HEK293 (cell line): ENCODE measurements around the gene SUFU.

Experiments
- CTCF ChIA-PET: fragments of 350-600 bp; formaldehyde crosslinking; extraction: SDS; loops from one replicate; lab custom pipeline; 2021; ENCODE audit warnings: antibody characterized with exemption; lab: Yijun Ruan, JAX
- POLR2A ChIA-PET: fragments of 300-600 bp; formaldehyde crosslinking; extraction: SDS; loops from one replicate; lab custom pipeline; 2020; ENCODE audit warnings: antibody characterized with exemption, inconsistent platforms; lab: Yijun Ruan, JAX
- H3K27ac ChIP-seq: fragments of 200-500 bp; sonication (Bioruptor generic); 2 replicates; pipeline ENCODE4 v1.5.1; 2014; ENCODE audit warnings: low read depth, low read length, control low read depth, inconsistent platforms; ENCODE audit errors: extremely low read depth
- H3K36me3 ChIP-seq, 2 experiments: fragments of 200-500 bp in 1 of 2; sonication (Bioruptor generic) in 1 of 2; 1 replicate in 1 of 2; 2 replicates in 1 of 2; pipeline ENCODE4 v1.5.1; 2014 to 2017; ENCODE audit warnings: inconsistent platforms in 2 of 2, low read length in 2 of 2; ENCODE audit not compliant: control insufficient read depth in 2 of 2, insufficient read depth in 1 of 2
- H3K4me1 ChIP-seq: fragments of 200-500 bp; sonication (Bioruptor generic); 2 replicates; pipeline ENCODE4 v1.5.1; 2014; ENCODE audit warnings: mild to moderate bottlenecking, low read length, inconsistent platforms; ENCODE audit not compliant: control insufficient read depth, insufficient read depth
- H3K4me3 ChIP-seq: 2 replicates; pipeline ENCODE4 v1.5.1; 2011; ENCODE audit warnings: low read depth, mild to moderate bottlenecking, control low read depth, low read length, moderate library complexity
- H3K9me3 ChIP-seq: fragments of 200-500 bp; sonication (Bioruptor generic); 2 replicates; pipeline ENCODE4 v1.5.1; 2014; ENCODE audit warnings: low read depth, low read length, inconsistent platforms; ENCODE audit not compliant: control insufficient read depth, insufficient read depth
- GLIS1 ChIP-seq: fragments of 450-650 bp; formaldehyde crosslinking; IDR thresholded peaks from 2 replicates; pipeline ENCODE4 v1.5.1; 2016; ENCODE audit warnings: missing biosample characterization, missing genetic modification characterization
- KLF16 ChIP-seq: fragments of 450-650 bp; formaldehyde crosslinking; IDR thresholded peaks from 2 replicates; pipeline ENCODE4 v1.5.1; 2017; ENCODE audit warnings: missing biosample characterization, missing genetic modification characterization
- SCRT1 ChIP-seq: fragments of 450-650 bp; formaldehyde crosslinking; IDR thresholded peaks from 2 replicates; pipeline ENCODE4 v1.5.1; 2016; ENCODE audit warnings: missing biosample characterization, missing genetic modification characterization, borderline replicate concordance
- SCRT2 ChIP-seq: fragments of 450-650 bp; formaldehyde crosslinking; IDR thresholded peaks from 2 replicates; pipeline ENCODE4 v1.5.1; 2016; ENCODE audit warnings: missing biosample characterization, missing genetic modification characterization
- ZBTB8A ChIP-seq: fragments of 450-650 bp; formaldehyde crosslinking; IDR thresholded peaks from 2 replicates; pipeline ENCODE4 v1.5.1; 2016; ENCODE audit warnings: missing biosample characterization, missing genetic modification characterization
- ZFHX2 ChIP-seq: fragments of 450-650 bp; formaldehyde crosslinking; conservative IDR thresholded peaks from 2 replicates; pipeline ENCODE4 v1.5.1; 2016; ENCODE audit warnings: missing biosample characterization, missing genetic modification characterization
- ZIC2 ChIP-seq: fragments of 450-650 bp; formaldehyde crosslinking; IDR thresholded peaks from 2 replicates; pipeline ENCODE4 v1.5.1; 2016; ENCODE audit warnings: missing biosample characterization, missing genetic modification characterization
- ZNF302 ChIP-seq: fragments of 450-650 bp; formaldehyde crosslinking; IDR thresholded peaks from 2 replicates; pipeline ENCODE4 v1.5.1; 2016; ENCODE audit warnings: missing biosample characterization, missing genetic modification characterization, low read depth
- ZNF341 ChIP-seq: fragments of 450-650 bp; formaldehyde crosslinking; IDR thresholded peaks from 2 replicates; pipeline ENCODE4; 2016; ENCODE audit warnings: low read depth, missing biosample characterization, missing genetic modification characterization
- ZNF549 ChIP-seq: fragments of 450-650 bp; IDR thresholded peaks from 2 replicates; pipeline ENCODE4 v1.5.1; 2018; ENCODE audit warnings: missing biosample characterization, missing genetic modification characterization, mild to moderate bottlenecking, inconsistent platforms, moderate library complexity
- ZNF585B ChIP-seq: fragments of 450-650 bp; formaldehyde crosslinking; IDR thresholded peaks from 2 replicates; pipeline ENCODE4 v1.5.1; 2016; ENCODE audit warnings: missing biosample characterization, missing genetic modification characterization
- ZNF624 ChIP-seq: fragments of 450-650 bp; formaldehyde crosslinking; IDR thresholded peaks from 2 replicates; pipeline ENCODE4 v1.5.1; 2017; ENCODE audit warnings: missing biosample characterization, missing genetic modification characterization
- ZNF776 ChIP-seq: fragments of 450-650 bp; formaldehyde crosslinking; IDR thresholded peaks from 2 replicates; pipeline ENCODE4 v1.5.0; 2017; ENCODE audit warnings: missing biosample characterization, missing genetic modification characterization, borderline replicate concordance
- ZXDB ChIP-seq: fragments of 450-650 bp; formaldehyde crosslinking; IDR thresholded peaks from 2 replicates; pipeline ENCODE4 v1.5.1; 2016; ENCODE audit warnings: missing biosample characterization, missing genetic modification characterization
- TF ChIP-seq, protein P1 (sequence below): fragments of 450-650 bp; formaldehyde crosslinking; IDR thresholded peaks from 2 replicates; pipeline ENCODE4 v1.5.0; 2017; ENCODE audit warnings: missing biosample characterization, missing genetic modification characterization, borderline replicate concordance
- TF ChIP-seq, protein P2 (sequence below): fragments of 450-650 bp; formaldehyde crosslinking; IDR thresholded peaks from 2 replicates; pipeline ENCODE4 v1.5.1; 2016; ENCODE audit warnings: missing biosample characterization, missing genetic modification characterization
- TF ChIP-seq, protein P3 (sequence below): IDR thresholded peaks from 2 replicates; pipeline ENCODE4 v1.6.1; 2011; ENCODE audit warnings: mild to moderate bottlenecking, low read depth, low read length, borderline replicate concordance

Gene SUFU

GRCh38 chr10:102504179-102504975 lies 605 bp downstream of the SUFU start (continued):
- TF ChIP-seq, protein P1, sequence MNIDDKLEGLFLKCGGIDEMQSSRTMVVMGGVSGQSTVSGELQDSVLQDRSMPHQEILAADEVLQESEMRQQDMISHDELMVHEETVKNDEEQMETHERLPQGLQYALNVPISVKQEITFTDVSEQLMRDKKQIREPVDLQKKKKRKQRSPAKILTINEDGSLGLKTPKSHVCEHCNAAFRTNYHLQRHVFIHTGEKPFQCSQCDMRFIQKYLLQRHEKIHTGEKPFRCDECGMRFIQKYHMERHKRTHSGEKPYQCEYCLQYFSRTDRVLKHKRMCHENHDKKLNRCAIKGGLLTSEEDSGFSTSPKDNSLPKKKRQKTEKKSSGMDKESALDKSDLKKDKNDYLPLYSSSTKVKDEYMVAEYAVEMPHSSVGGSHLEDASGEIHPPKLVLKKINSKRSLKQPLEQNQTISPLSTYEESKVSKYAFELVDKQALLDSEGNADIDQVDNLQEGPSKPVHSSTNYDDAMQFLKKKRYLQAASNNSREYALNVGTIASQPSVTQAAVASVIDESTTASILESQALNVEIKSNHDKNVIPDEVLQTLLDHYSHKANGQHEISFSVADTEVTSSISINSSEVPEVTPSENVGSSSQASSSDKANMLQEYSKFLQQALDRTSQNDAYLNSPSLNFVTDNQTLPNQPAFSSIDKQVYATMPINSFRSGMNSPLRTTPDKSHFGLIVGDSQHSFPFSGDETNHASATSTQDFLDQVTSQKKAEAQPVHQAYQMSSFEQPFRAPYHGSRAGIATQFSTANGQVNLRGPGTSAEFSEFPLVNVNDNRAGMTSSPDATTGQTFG (tag by site-specific recombination): no peak
- peak; percentile 74 for TF ChIP-seq ZXDB (tag by site-specific recombination)

DNA sequence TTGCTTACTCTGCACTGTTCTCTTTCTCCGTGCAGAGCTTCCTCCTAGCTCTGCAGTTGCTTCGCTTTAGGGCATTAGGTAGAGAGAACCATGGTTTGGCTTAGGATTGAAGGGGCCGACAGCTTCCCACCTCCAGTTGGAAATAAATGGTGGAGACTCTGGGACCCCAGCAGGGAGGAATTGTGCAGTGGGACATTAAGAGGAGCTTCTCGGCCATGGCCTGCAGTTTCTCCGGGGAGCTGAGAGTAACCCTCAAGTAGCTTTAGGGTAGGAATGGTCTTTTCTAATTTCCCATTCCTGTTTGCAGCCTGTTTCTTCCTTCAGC lies 1.2 kb downstream of the SUFU start:
- no peak overlapping the region for H3K27ac ChIP-seq

DNA sequence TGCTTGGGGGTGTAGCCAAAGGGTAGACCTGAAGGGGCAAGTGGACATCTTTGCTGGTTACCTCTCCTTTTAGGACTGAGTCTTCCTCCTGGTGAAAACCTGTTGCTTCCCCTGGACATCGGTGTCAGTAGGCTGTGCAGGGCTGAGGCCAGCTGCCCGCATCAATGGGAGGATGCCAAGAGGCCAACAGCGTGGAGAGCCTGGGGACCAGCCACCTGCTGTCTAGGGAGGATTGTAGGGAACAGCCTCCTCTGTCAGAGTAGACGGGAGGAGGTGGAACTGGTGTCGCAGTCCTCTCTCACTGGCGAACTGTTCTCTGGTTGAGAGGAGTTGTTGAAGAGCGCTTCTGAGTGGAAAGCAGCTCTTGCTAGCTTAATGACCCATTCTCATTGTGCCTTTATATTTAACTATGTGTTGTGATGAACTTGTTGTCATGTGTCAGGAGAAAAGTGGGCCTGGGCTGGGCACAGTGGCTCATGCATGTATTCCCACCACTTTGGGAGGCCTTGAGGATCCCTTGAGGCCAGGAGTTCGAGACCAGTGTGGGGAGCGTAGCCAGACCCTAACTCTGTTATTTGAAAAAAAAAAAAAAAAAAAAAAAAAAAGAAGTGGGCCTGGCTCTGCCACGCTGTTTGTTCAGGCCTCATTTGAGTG lies 1.8 kb downstream of the SUFU start:
- ChIA-PET CTCF (interaction anchor here (0.6 to 4.8 kb wide), 5 partner anchors 35 to 165 kb away, joined by 3 to 83 read pairs (median 4); no protein-coding TSS in a partner anchor), POLR2A (interaction anchor here (0.7 to 3.3 kb wide), 2 partner anchors 54 to 78 kb away, joined by 3 to 22 read pairs; partner anchors contain the start of gene C10orf95)
- Histone ChIP-seq H3K9me3 (no peaks in the 10 kb centered on the region), H3K4me1 (peaks cover 3% of the 10 kb centered on the region; the same call in 1 of the 2 replicates), H3K4me3 (no peak overlapping the region), H3K36me3 (peaks cover 6 to 36% of the 10 kb centered on the region in 2 experiments; a peak in 2 of 3 replicates), H3K27ac (no peak overlapping the region)
- TF ChIP-seq ZNF341 (tag by site-specific recombination) (peak; percentile 81), SCRT1 (tag by site-specific recombination) (peak; percentile 73), ZBTB8A (tag by site-specific recombination) (no peak), ZNF302 (tag by site-specific recombination) (no peak), SCRT2 (peak; percentile 94)
- TF ChIP-seq, protein P1 (tag by site-specific recombination): no peak

More for the DNA sequence above, 1.2 kb downstream of the SUFU start:
- Histone ChIP-seq H3K4me1 (peaks cover 3% of the 10 kb centered on the region; the same call in 1 of the 2 replicates), H3K4me3 (peak overlapping the region; percentile 87), H3K36me3 (peaks cover 3 to 34% of the 10 kb centered on the region in 2 experiments; a peak in 2 of 3 replicates), H3K9me3 (no peaks in the 10 kb centered on the region)
- CTCF ChIA-PET: interaction anchor here (0.6 to 4.8 kb wide), 7 partner anchors 8 to 271 kb away, joined by 3 to 83 read pairs (median 3); no protein-coding TSS in a partner anchor
- POLR2A ChIA-PET: interaction anchor here (0.6 to 3.3 kb wide), 8 partner anchors 8 to 688 kb away, joined by 3 to 22 read pairs (median 4); partner anchors contain the start of genes C10orf95, CUEDC2, NT5C2 and TRIM8
- TF ChIP-seq ZNF776 (tag by site-specific recombination) (no peak), ZNF549 (tag by site-specific recombination) (no peak), KLF16 (tag by site-specific recombination) (no peak), GLIS1 (tag by site-specific recombination) (no peak), ZFHX2 (tag by site-specific recombination) (no peak), ZNF624 (tag by site-specific recombination) (no peak), ZIC2 (tag by site-specific recombination) (no peak), ZNF585B (tag by site-specific recombination) (no peak)
- TF ChIP-seq, protein P2, sequence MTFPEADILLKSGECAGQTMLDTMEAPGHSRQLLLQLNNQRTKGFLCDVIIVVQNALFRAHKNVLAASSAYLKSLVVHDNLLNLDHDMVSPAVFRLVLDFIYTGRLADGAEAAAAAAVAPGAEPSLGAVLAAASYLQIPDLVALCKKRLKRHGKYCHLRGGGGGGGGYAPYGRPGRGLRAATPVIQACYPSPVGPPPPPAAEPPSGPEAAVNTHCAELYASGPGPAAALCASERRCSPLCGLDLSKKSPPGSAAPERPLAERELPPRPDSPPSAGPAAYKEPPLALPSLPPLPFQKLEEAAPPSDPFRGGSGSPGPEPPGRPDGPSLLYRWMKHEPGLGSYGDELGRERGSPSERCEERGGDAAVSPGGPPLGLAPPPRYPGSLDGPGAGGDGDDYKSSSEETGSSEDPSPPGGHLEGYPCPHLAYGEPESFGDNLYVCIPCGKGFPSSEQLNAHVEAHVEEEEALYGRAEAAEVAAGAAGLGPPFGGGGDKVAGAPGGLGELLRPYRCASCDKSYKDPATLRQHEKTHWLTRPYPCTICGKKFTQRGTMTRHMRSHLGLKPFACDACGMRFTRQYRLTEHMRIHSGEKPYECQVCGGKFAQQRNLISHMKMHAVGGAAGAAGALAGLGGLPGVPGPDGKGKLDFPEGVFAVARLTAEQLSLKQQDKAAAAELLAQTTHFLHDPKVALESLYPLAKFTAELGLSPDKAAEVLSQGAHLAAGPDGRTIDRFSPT (tag by site-specific recombination): no peak
- TF ChIP-seq, protein P3, sequence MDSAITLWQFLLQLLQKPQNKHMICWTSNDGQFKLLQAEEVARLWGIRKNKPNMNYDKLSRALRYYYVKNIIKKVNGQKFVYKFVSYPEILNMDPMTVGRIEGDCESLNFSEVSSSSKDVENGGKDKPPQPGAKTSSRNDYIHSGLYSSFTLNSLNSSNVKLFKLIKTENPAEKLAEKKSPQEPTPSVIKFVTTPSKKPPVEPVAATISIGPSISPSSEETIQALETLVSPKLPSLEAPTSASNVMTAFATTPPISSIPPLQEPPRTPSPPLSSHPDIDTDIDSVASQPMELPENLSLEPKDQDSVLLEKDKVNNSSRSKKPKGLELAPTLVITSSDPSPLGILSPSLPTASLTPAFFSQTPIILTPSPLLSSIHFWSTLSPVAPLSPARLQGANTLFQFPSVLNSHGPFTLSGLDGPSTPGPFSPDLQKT: no peak
- TF ChIP-seq, all 188 proteins: peak for 0
